ENCODE data around the gene BMPR1A.

DNA sequence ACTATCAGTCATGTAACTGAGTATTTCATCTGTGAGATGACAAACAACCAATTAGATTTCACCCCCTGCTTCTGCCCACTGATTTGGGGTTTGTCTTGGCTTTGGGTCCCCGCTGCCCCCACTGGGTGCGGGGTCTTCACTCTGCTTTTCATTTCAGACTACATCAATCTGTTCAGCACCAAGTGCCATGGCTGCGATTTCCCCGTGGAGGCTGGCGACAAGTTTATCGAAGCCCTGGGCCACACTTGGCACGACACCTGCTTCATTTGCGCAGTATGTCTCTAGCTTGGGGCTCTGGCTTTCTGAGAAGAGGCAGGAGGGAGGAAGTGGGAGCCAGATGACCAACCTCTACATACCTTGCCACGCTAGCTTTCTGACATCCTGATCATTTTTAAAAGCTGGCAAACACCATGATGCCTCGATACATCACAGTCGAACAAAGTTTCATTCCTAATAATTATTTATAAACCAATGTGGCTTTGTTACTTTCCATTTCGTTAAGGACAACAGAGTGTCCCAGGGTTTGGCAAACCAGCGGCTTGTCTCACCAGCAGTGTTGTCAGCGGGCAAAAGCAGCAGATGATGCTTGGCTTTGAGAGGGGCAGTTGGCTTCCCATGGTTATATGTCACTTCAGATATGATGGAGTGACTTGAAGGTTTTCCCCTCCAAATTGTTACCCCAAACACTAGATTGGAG lies 30.3 kb upstream of the BMPR1A start:
- TF ChIP-seq RAD21 (conservative IDR thresholded peaks at IDR 0.05 in 1 of 2, IDR thresholded peaks at IDR 0.05 in 1 of 2), result no peak
- no peak for TF ChIP-seq E2F6 (IDR thresholded peaks at IDR 0.05; ENCODE audit: borderline replicate concordance, low read depth)
- TF ChIP-seq, protein P1, sequence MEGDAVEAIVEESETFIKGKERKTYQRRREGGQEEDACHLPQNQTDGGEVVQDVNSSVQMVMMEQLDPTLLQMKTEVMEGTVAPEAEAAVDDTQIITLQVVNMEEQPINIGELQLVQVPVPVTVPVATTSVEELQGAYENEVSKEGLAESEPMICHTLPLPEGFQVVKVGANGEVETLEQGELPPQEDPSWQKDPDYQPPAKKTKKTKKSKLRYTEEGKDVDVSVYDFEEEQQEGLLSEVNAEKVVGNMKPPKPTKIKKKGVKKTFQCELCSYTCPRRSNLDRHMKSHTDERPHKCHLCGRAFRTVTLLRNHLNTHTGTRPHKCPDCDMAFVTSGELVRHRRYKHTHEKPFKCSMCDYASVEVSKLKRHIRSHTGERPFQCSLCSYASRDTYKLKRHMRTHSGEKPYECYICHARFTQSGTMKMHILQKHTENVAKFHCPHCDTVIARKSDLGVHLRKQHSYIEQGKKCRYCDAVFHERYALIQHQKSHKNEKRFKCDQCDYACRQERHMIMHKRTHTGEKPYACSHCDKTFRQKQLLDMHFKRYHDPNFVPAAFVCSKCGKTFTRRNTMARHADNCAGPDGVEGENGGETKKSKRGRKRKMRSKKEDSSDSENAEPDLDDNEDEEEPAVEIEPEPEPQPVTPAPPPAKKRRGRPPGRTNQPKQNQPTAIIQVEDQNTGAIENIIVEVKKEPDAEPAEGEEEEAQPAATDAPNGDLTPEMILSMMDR (IDR thresholded peaks at IDR 0.05), result no peak
- TF ChIP-seq EP300 (IDR thresholded peaks at IDR 0.05), result no peak
- no peak for TF ChIP-seq HOXA7 (CRISPR knock-in tag; IDR thresholded peaks at IDR 0.05)
- TF ChIP-seq CEBPB (IDR thresholded peaks at IDR 0.05), result no peak
